Endothelial cell of umbilical vein (primary cell): ENCODE measurements around the gene SPRED2. TPM values are rescaled to one million over a fixed set of nuclear protein-coding genes. Genes with fewer than 3 reads are reported as not detected.

Source experiments
- BruUV-seq: library from RNA; stranded (reverse); fragments of 400-500 nt; replicated peaks from 2 replicates; lab custom pipeline; 2021; lab: Mats Ljungman, UMichigan
- CTCF ChIA-PET: fragments of 300-600, 350-600 bp; sonication (Branson Sonifier 250); formaldehyde crosslinking; loops from one replicate; lab custom pipeline; 2021; ENCODE audit warnings: antibody characterized with exemption, inconsistent platforms; lab: Charles Lee
- POLR2A ChIA-PET: fragments of 300-600, 350-600 bp; sonication (Branson Sonifier 250); formaldehyde crosslinking; loops from one replicate; lab custom pipeline; 2021; ENCODE audit warnings: antibody characterized with exemption, inconsistent platforms; lab: Charles Lee
- DNase-seq: peaks from one replicate; pipeline ENCODE4 v3.0.0-alpha.2; 2011; ENCODE audit warnings: low read depth, low spot score
- FAIRE-seq: peaks from 2 replicates; lab custom pipeline; 2011; peaks lifted over from hg19 to GRCh38; lab: Jason Lieb, UNC
- H2AFZ ChIP-seq: 2 replicates; pipeline ENCODE4 v1.6.0; 2012; ENCODE audit warnings: low read depth, low read length, control low read depth, inconsistent platforms
- H3K27ac ChIP-seq: 2 replicates; pipeline ENCODE4 v1.5.1; 2011; ENCODE audit warnings: low read depth, mild to moderate bottlenecking, control low read depth, low read length, moderate library complexity; ENCODE audit not compliant: insufficient read depth
- H3K27me3 ChIP-seq, 2 experiments: 2 replicates each; pipeline versions ENCODE4 v1.6.0 to v1.6.1; 2011; ENCODE audit warnings: low read length in 2 of 2, mixed read lengths in 1 of 2; ENCODE audit not compliant: control insufficient read depth in 2 of 2, insufficient read depth in 2 of 2
- H3K36me3 ChIP-seq, 2 experiments: 2 replicates in 1 of 2; 3 replicates in 1 of 2; pipeline ENCODE4 v1.5.1; 2011; ENCODE audit warnings: low read length in 2 of 2, mild to moderate bottlenecking in 1 of 2, moderate library complexity in 1 of 2; ENCODE audit not compliant: control insufficient read depth in 2 of 2, insufficient read depth in 2 of 2; ENCODE audit errors: extremely low read depth in 1 of 2
- H3K4me1 ChIP-seq: 3 replicates; pipeline ENCODE4 v1.5.1; 2011; ENCODE audit warnings: mild to moderate bottlenecking, low read length; ENCODE audit not compliant: control insufficient read depth, insufficient read depth; ENCODE audit errors: extremely low read depth
- H3K4me2 ChIP-seq: 2 replicates; pipeline ENCODE4 v1.6.1; 2011; ENCODE audit warnings: low read length, control low read depth, mixed read lengths; ENCODE audit not compliant: insufficient read depth
- H3K4me3 ChIP-seq, 3 experiments: fragments of 200-600 bp in 1 of 3; sonication (generic), shearing (Covaris generic) in 1 of 3; replicated peaks in 1 of 3; 2 replicates each; pipeline ENCODE4 v1.5.1; 2011 to 2016; ENCODE audit warnings: control low read depth in 3 of 3, low read length in 3 of 3, mild to moderate bottlenecking in 2 of 3, inconsistent platforms in 1 of 3, low read depth in 1 of 3, moderate library complexity in 1 of 3; ENCODE audit not compliant: insufficient read depth in 1 of 3
- H3K79me2 ChIP-seq: 2 replicates; pipeline ENCODE4 v1.6.0; 2012; ENCODE audit warnings: low read length, inconsistent platforms; ENCODE audit not compliant: control insufficient read depth, insufficient read depth
- H3K9ac ChIP-seq: replicated peaks from 2 replicates; pipeline ENCODE3; 2011; ENCODE audit warnings: low read length, control low read depth; ENCODE audit not compliant: insufficient read depth; ENCODE audit errors: extremely low read depth
- H3K9me1 ChIP-seq: replicated peaks from 3 replicates; pipeline ENCODE4 v1.6.0; 2011; ENCODE audit warnings: mild to moderate bottlenecking, low read length; ENCODE audit not compliant: control insufficient read depth, insufficient read depth; ENCODE audit errors: extremely low read depth
- H3K9me3 ChIP-seq: replicated peaks from 2 replicates; pipeline ENCODE4 v1.5.1; 2012; ENCODE audit warnings: low read length, inconsistent platforms; ENCODE audit not compliant: control insufficient read depth, insufficient read depth
- H4K20me1 ChIP-seq: replicated peaks from 2 replicates; pipeline ENCODE3; 2011; ENCODE audit warnings: mild to moderate bottlenecking, low read length; ENCODE audit not compliant: control insufficient read depth, insufficient read depth; ENCODE audit errors: extremely low read depth
- EZH2 ChIP-seq: IDR thresholded peaks from 2 replicates; pipeline ENCODE4 v1.6.1; 2012; ENCODE audit warnings: borderline replicate concordance, low read depth, mild to moderate bottlenecking, moderate library complexity, low read length, inconsistent platforms; ENCODE audit not compliant: severe bottlenecking
- FOS ChIP-seq: IDR thresholded peaks from 2 replicates; pipeline ENCODE4 v1.6.1; 2011; ENCODE audit warnings: mild to moderate bottlenecking, low read length, moderate library complexity, borderline replicate concordance; ENCODE audit not compliant: insufficient read depth
- GATA2 ChIP-seq: IDR thresholded peaks from 2 replicates; pipeline ENCODE4 v1.7.0; 2011; ENCODE audit warnings: low read depth, mild to moderate bottlenecking, moderate library complexity, mixed read lengths, low read length; ENCODE audit not compliant: insufficient read length, insufficient read depth
- JUN ChIP-seq: IDR thresholded peaks from 2 replicates; pipeline ENCODE4 v1.6.1; 2011; ENCODE audit warnings: borderline replicate concordance, low read depth; ENCODE audit not compliant: insufficient read length, insufficient read depth
- MAX ChIP-seq: IDR thresholded peaks from 2 replicates; pipeline ENCODE4 v1.6.1; 2011; ENCODE audit not compliant: insufficient read depth, insufficient read length
- MYC ChIP-seq: IDR thresholded peaks from one replicate; pipeline ENCODE4 v1.6.1; 2011; ENCODE audit warnings: mild to moderate bottlenecking, low read depth, low read length
- POLR2A ChIP-seq: IDR thresholded peaks from 2 replicates; pipeline ENCODE4 v1.6.1; 2012; ENCODE audit warnings: low read depth, mild to moderate bottlenecking, control low read depth, low read length
- POLR2AphosphoS5 ChIP-seq: IDR thresholded peaks from 2 replicates; pipeline ENCODE4 v1.6.1; 2012; ENCODE audit warnings: low read depth, mild to moderate bottlenecking, control low read depth, low read length, moderate library complexity; ENCODE audit not compliant: insufficient read depth
- dilution Hi-C: fragments of 300-500 bp; cut with MboI; formaldehyde crosslinking; loops from one replicate; pipeline ENCODE4 v1.15.0; 2019; ENCODE audit warnings: low sequenced_read_pairs; ENCODE audit not compliant: extremely low pct_ligation_motif_present
- intact Hi-C: fragments of 100-400 bp; cut with micrococcal nuclease; formaldehyde crosslinking; loops from one replicate; pipeline ENCODE4 v1.10.0; 2022
- polyA plus RNA-seq, 4 experiments: library from polyadenylated mRNA; depleted of rRNA in 3 of 4; stranded (reverse) in 3 of 4; unstranded in 1 of 4; fragments of >200 nt; gene quantifications; 2 replicates each; pipeline versions ENCODE4 v1.2.1 to v1.2.3, GENCODE V29; 2011 to 2012; ENCODE audit warnings: missing spikeins in 1 of 4
- total RNA-seq: library from RNA; stranded (reverse); gene quantifications from 2 replicates; pipeline ENCODE4 v1.2.3, GENCODE V29; 2021
- TF ChIP-seq, protein P1 (sequence below), 2 donors: IDR thresholded peaks; 1 replicate in 1 of 2; 2 replicates in 1 of 2; pipeline ENCODE4 v1.5.1; 2011; ENCODE audit warnings: low read length in 2 of 2, mild to moderate bottlenecking in 2 of 2, moderate library complexity in 2 of 2, control low read depth in 1 of 2, inconsistent platforms in 1 of 2, low read depth in 1 of 2; ENCODE audit not compliant: insufficient read depth in 1 of 2; ENCODE audit errors: extremely low read depth in 1 of 2

Gene SPRED2
- total and polyA plus RNA-seq, 2 donors (not counting 3 experiments of a cell fraction or from before 2014, with no cell fraction given) = 3.6 to 9.6 TPM

DNA sequence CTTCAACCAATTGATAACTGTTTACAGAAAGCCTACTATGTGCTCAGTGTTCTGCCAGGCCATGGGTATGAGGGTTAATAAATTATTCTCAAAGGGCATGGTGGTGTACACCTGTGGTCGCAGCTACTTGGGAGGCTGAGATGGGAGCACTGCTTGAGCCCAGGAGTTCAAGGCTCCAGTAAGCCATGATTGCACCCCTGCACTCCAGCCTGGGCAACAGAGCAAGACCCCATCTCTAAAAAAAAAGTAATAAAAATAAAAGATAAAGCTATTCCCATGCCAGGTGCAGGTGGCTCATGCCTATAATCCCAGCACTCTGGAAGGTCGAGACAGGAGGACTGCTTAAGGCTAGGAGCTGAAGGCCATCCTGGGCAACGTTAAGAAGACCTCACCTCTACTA is 8.0 kb downstream of the SPRED2 start:
- Histone ChIP-seq H3K9me3 (no peaks in the 10 kb centered on the region), H3K4me1 (peaks cover 14% of the 10 kb centered on the region), H2AFZ (no peak overlapping the region), H3K9me1 (no peaks in the 10 kb centered on the region), H4K20me1 (peaks cover 11% of the 10 kb centered on the region), H3K27ac (no peak overlapping the region), H3K4me3 (no peak overlapping the region), H3K36me3 (no peaks in the 10 kb centered on the region), H3K79me2 (no peaks in the 10 kb centered on the region), H3K27me3 (peaks cover 37 to 53% of the 10 kb centered on the region in 2 experiments), H3K4me2 (no peak overlapping the region), H3K9ac (no peak overlapping the region)
- intact Hi-C loops = no loop called here
- ChIA-PET CTCF (no interaction called here), POLR2A (no interaction called here)
- no TSS peak for BruUV-seq
- DNase-seq = no peak
- dilution Hi-C loops = no loop called here
- no peak for FAIRE-seq
- no peak for TF ChIP-seq EZH2
- TF ChIP-seq MYC = no peak
- TF ChIP-seq FOS = no peak
- TF ChIP-seq POLR2AphosphoS5 = no peak
- no peak for TF ChIP-seq JUN
- TF ChIP-seq GATA2 = no peak
- TF ChIP-seq MAX = no peak
- TF ChIP-seq, protein P1, sequence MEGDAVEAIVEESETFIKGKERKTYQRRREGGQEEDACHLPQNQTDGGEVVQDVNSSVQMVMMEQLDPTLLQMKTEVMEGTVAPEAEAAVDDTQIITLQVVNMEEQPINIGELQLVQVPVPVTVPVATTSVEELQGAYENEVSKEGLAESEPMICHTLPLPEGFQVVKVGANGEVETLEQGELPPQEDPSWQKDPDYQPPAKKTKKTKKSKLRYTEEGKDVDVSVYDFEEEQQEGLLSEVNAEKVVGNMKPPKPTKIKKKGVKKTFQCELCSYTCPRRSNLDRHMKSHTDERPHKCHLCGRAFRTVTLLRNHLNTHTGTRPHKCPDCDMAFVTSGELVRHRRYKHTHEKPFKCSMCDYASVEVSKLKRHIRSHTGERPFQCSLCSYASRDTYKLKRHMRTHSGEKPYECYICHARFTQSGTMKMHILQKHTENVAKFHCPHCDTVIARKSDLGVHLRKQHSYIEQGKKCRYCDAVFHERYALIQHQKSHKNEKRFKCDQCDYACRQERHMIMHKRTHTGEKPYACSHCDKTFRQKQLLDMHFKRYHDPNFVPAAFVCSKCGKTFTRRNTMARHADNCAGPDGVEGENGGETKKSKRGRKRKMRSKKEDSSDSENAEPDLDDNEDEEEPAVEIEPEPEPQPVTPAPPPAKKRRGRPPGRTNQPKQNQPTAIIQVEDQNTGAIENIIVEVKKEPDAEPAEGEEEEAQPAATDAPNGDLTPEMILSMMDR (IDR thresholded peaks at IDR 0.05; ENCODE audit: extremely low read depth in 1 of 2, insufficient read depth in 1 of 2, low read depth in 1 of 2, low read length in 2 of 2) = no peak
- no peak for TF ChIP-seq POLR2A
